Middle frontal gyrus (tissue), 1 donor: ENCODE results near the gene XPO6.
"Not testable (repeated sequence)": the region's sequence is repeated elsewhere in the genome, so short reads cannot be mapped to it uniquely, and the experiment has no call there.

ENCODE experiments used
- DNase-seq: peaks from one replicate; pipeline ENCODE4 v3.0.0-alpha.2; 2015; ENCODE audit warnings: low spot score; ENCODE audit errors: extremely low spot score

Gene XPO6

GRCh38 chr16:28211758-28212531, at the start of gene XPO6:
XPO6 (minus strand) TSS chr16:28211965; CDS start chr16:28211368, 597 bp downstream.
- peak; percentile 87 for DNase-seq

DNA sequence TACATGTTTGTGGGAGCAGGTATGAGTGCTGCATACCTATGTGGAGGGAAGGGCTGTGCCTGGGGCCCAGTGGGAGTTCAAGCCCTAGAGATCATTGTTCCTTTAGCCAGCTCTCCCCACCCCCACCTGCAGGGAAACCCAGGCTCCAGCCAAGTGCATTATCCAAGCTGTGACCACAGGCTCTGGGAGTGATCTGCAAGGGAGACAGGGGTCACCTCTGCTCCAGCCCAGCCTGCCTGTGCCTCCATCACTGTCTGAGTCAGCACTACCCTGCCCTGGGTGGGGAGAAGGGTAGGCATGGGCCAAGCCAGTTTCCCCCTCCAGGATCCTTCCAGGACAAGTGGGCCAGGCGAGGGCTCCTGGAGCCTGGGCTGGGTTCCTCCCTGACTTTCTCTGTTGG, 48.4 kb upstream of the XPO6 start:
- no peak for DNase-seq

DNA sequence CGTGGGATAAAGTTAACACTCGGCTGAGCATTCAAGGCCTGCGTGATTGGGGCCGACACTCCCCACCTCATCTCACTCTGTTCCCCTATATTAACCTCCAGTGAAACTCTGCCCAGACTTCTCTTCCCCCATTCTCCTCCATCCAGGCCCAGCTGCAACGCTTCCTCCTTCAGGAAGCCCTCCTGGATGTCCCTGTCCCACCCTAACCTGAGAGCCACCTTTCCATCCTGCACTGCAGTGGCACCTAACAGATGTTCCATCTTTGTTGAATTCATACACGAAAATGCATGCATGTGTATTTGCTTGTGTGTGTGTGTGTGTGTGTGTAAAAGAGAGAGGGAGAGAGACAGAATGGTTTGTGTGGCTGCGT, 48.0 kb upstream of the XPO6 start:
- no peak for DNase-seq

DNA sequence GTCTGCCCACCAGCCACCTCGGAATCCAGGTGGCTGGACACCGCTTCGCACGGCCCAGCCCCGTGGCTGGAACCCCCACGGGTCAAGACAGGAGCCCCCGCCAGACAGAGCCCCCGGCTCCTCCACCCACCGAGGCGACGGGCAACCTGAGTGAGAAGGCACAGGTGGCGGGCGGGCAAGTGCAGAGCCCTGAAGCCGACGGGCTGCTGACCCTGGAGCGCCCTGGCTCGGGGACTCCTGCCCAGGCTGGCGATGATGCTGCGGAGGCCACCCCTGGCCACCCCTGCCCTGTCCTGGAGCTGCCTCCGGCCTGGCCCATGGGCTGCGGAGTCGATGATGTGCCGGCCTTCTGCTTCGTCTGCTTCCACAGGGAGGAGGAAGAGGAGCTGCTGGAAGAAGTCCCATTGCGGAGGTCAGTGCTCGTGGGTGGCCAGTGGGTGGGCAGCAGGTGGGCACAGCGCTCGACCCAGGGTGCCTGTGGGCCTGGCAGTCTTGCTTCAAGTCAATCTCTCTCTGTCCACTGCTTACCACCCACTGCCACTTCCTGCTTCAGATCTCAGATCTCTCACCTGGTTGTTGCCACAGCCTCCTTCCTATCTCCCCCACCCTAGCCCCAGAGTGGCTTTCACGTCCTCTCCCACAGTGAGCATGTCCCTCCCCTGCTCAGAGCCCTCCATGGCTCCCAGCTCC, 47.5 kb upstream of the XPO6 start:
- no peak for DNase-seq

- no peak for DNase-seq
Measured at GRCh38 chr16:28258567-28258966, 46.8 kb upstream of the XPO6 start.

DNA sequence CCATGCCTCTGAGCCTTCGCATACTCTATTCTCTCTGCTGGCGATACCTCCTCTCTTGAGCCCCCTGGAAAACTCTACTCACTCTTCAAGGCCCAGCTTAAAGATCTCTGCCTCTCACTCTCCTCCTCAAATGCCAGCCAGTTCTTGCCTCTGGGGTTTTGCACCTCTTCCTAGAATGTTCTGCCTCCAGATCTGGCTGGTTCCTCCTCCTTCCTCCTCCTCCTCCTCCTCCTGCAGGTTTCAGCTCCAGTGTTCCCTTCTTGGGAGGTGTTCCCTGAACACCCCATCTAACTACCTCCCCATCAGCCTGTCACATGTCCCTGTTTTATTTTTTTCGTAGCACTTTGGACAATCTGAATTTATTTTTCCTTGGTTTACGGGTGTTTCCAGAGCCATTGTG, 45.5 kb upstream of the XPO6 start:
- no peak for DNase-seq

DNA sequence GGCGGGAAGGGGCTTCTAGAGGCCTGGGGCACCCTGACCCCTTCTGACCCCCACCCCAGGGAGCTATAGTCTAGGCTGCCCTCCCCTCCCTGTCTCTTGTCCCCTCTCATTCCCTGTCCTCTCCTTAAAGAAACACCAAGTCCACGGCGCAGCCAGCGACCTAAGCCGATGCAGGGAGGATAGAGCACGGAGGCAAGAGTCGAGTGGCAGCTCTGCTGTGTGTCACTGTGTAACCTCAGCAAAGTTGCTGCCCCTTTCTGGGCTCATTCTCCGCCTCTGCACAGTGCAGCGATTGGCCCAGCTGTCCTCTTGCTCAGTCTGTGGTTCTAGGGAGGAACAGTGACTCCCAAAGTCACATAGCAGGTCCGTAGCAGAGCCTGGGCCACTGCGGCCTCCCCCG, 44.1 kb upstream of the XPO6 start:
- no peak for DNase-seq

- no peak for DNase-seq
Measured at GRCh38 chr16:28254158-28254557, 42.4 kb upstream of the XPO6 start.

DNA sequence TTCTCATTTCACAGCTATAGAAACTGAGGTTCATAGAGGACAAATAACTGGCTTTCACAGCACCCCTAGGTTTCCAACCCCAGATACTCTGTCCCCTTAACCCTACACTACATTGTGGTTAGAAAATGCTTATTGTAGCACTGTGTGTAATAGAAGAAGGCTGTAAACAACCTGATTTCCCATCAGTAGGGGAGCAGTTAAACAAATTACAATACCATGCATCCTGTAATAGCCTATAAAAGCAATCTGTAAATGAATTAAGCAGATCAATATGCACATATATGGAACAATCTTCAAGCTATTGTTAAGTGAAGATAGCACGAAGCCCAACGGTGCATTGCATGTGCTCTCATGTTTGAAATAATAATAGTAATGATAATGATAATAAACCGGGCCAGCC, 39.2 kb upstream of the XPO6 start:
- no peak for DNase-seq

- not testable (repeated sequence) for DNase-seq
Measured at GRCh38 chr16:28249483-28249882, 37.7 kb upstream of the XPO6 start.

GRCh38 chr16:28241924-28242323, 30.2 kb upstream of the XPO6 start:
- DNase-seq = peak; percentile 50

GRCh38 chr16:28237754-28238357, 26.1 kb upstream of the XPO6 start:
- no peak for DNase-seq

DNA sequence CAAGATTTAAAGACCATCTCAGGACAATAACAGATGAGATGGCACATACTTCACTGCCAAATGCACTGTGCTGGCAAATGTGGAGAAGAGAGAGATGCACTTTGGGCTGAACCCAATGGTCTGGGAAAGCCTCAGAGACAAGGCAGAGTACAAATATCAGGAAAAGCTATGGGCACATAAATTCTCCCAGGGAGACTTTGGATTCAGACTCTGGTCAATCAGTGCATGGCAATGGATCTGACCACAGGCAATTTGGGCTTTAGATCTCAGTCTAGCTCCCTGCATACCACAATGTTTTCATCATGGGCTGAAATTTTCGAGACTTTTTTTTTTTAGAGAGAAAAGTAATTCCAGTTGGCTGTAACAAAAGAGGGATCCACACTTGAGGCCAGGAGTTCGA, 20.0 kb upstream of the XPO6 start:
- DNase-seq = no peak

GRCh38 chr16:28223909-28224308, 12.1 kb upstream of the XPO6 start:
- DNase-seq = not testable (repeated sequence)

GRCh38 chr16:28219777-28220176, 8.0 kb upstream of the XPO6 start:
- not testable (repeated sequence) for DNase-seq

DNA sequence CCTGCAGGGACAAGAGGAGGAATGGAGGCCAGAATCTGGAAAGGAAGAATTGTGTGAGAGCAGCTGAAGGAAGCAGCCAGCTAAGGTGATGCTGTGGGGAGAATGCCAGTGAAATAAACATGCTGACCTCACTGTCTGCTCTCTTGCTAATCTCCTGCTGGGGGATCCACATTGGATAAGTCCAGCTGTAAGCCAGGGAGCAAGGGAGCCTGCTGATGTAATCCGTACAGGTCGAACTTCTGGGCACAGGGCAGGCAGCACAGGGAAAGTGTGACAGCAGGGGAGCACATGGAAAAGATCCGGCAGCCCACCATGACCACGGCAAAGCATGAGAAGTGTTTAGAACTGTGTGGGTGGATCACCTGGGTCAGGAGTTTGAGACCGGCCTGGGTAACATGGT, 7.5 kb upstream of the XPO6 start:
- no peak for DNase-seq

DNA sequence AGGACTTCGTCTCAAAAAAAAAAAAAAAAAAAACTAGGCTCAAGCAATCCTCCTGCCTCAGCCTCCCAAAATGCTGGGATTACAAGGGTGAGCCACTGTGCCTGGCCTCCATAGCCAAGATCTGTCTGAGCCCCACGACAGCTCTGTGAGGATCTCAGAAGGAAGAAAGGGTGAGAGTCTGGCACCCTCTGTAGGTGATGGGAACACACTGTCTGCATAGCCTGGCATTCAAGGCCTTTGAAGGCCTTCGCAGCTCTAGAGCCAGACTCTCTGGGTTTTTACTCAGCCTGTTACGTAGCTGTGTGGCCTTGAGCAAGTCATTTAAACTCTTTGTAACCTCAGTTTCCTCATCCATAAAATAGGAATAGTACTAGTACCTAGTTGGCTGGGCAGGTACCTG, 6.3 kb upstream of the XPO6 start:
- DNase-seq = no peak

GRCh38 chr16:28217326-28217725, 5.6 kb upstream of the XPO6 start:
- DNase-seq = no peak

DNA sequence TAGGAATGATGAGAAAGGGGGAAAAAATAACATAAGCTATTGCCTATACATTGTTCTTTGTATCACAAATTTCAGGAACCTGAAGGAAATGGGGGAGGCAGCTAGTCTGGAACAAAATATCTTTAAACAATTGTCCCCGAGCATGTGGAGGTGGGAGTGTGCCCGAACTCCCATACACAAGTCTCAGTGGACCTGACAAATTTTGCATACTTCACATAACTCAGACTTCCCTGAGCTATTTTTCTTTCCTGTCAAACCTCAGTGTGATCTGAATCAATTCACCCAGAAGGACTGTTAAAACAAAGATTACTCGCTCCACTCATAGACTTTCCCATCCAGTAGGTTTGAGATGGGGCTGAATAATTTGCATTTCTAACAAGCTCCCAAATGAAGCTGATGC, 1.6 kb upstream of the XPO6 start:
- DNase-seq = no peak

GRCh38 chr16:28212532-28212873, 738 bp upstream of the XPO6 start:
- DNase-seq = no peak

GRCh38 chr16:28210979-28211588, 681 bp downstream of the XPO6 start:
- DNase-seq = no peak

DNA sequence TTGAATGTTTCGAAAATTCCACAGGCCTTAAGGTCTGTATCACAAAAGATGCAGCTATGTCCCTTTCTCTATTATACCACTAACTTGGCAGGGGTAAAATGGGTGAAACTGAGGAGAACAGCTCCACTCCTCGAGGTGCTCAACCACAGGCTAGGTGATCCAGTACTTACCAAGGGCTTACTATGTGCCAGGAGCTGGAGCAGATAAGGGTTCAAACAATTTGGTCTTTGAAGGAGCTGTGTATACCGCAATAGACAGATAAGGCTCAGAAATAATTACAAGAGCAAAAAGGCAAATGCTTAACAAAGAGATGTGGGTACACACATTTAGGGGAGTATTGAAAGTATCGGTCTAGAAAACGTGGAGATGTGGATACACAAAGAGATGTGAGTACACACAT, 1.5 kb downstream of the XPO6 start:
- DNase-seq = no peak
